ENCODE results near the gene SCUBE1.

The SCUBE1 gene

GRCh38 chr22:43308060-43308830 lies 34.9 kb downstream of the SCUBE1 start:
- H3K9ac ChIP-seq (ENCODE audit: low read depth, low read length, poor library complexity, severe bottlenecking): no peak overlapping the region
- H3K4me1 ChIP-seq (ENCODE audit: insufficient read depth, low read length, poor library complexity, severe bottlenecking): no peaks in the 10 kb centered on the region
- no peaks in the 10 kb centered on the region for H4K20me1 ChIP-seq (ENCODE audit: insufficient read depth, low read length, poor library complexity, severe bottlenecking)
- H3K27me3 ChIP-seq (ENCODE audit: insufficient read depth, low read length, poor library complexity, severe bottlenecking): no peaks in the 10 kb centered on the region
- H3K79me2 ChIP-seq (ENCODE audit: insufficient read depth, low read length): no peaks in the 10 kb centered on the region
- H3K4me3 ChIP-seq (ENCODE audit: low read length, poor library complexity, severe bottlenecking): no peak overlapping the region
- H3K9me2 ChIP-seq (replicated peaks; ENCODE audit: low read depth, low read length): no peaks in the 10 kb centered on the region
- no peaks in the 10 kb centered on the region for H3F3A ChIP-seq (ENCODE audit: low read depth)
- TF ChIP-seq CTCF (conservative IDR thresholded peaks at IDR 0.05; ENCODE audit: low read length): no peak
- no peak for TF ChIP-seq EZH2phosphoT487 (IDR thresholded peaks at IDR 0.05; ENCODE audit: borderline replicate concordance)
- no peak overlapping the region for H2AFZ ChIP-seq (ENCODE audit: low read length)
- no peaks in the 10 kb centered on the region for H3K9me3 ChIP-seq (ENCODE audit: insufficient read depth, low read depth, low read length)
- no peak overlapping the region for H3K4me2 ChIP-seq (ENCODE audit: low read depth, low read length, poor library complexity, severe bottlenecking)
- H3K36me3 ChIP-seq (ENCODE audit: insufficient read depth, low read length): no peaks in the 10 kb centered on the region

GRCh38 chr22:43305806-43306205 lies 37.4 kb downstream of the SCUBE1 start:
- no peaks in the 10 kb centered on the region for H3K4me1 ChIP-seq (ENCODE audit: insufficient read depth, low read length, poor library complexity, severe bottlenecking)
- no peak overlapping the region for H3K9ac ChIP-seq (ENCODE audit: low read depth, low read length, poor library complexity, severe bottlenecking)
- H2AFZ ChIP-seq (ENCODE audit: low read length): no peak overlapping the region
- no peaks in the 10 kb centered on the region for H3F3A ChIP-seq (ENCODE audit: low read depth)
- no peaks in the 10 kb centered on the region for H3K9me3 ChIP-seq (ENCODE audit: insufficient read depth, low read depth, low read length)
- H4K20me1 ChIP-seq (ENCODE audit: insufficient read depth, low read length, poor library complexity, severe bottlenecking): no peaks in the 10 kb centered on the region
- no peak overlapping the region for H3K4me2 ChIP-seq (ENCODE audit: low read depth, low read length, poor library complexity, severe bottlenecking)
- no peaks in the 10 kb centered on the region for H3K9me2 ChIP-seq (replicated peaks; ENCODE audit: low read depth, low read length)
- H3K27me3 ChIP-seq (ENCODE audit: insufficient read depth, low read length, poor library complexity, severe bottlenecking): no peaks in the 10 kb centered on the region
- no peaks in the 10 kb centered on the region for H3K36me3 ChIP-seq (ENCODE audit: insufficient read depth, low read length)
- H3K4me3 ChIP-seq (ENCODE audit: low read length, poor library complexity, severe bottlenecking): no peak overlapping the region
- no peaks in the 10 kb centered on the region for H3K79me2 ChIP-seq (ENCODE audit: insufficient read depth, low read length)
- no peak for TF ChIP-seq CTCF (conservative IDR thresholded peaks at IDR 0.05; ENCODE audit: low read length)
- TF ChIP-seq EZH2phosphoT487 (IDR thresholded peaks at IDR 0.05; ENCODE audit: borderline replicate concordance): no peak

DNA sequence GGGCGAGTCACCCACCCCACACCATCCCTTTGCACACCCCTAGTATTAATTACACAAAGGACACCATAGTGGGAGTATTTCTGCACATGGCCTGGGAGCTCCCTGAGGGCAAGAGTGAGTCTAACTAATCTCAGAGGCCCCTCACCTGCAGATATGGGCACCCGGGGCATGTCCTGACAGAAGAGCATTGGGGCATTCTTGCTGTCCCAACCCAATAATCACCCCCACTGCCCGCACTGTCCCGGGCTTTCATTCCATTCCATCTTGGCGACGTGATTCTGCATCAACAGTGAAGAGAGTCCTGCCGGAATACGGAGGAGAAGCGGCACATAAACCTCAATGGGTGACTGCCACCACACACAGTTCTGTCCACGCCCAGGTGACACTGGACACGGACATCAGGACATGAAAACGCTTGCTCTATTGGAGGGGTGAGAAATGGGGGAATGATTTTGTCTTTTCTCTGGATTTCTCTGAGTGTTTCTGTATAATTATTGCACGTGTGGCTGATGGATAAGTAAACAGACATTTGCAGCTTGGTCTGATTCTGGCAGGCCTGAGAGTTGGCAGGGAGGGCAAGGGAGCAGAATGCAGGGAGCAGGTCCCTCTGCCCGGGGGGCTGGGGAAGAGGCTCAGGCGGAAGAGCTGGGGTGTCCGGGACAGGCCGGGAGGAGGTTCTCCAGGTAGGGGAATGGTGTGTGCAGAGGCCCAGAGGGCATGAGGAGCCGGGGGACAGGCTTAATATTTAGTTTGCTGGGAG lies 38.2 kb downstream of the SCUBE1 start:
- Histone ChIP-seq H3K9ac (ENCODE audit: low read depth, low read length, poor library complexity, severe bottlenecking) (no peak overlapping the region), H3K9me2 (replicated peaks; ENCODE audit: low read depth, low read length) (no peaks in the 10 kb centered on the region), H3F3A (ENCODE audit: low read depth) (no peaks in the 10 kb centered on the region), H4K20me1 (ENCODE audit: insufficient read depth, low read length, poor library complexity, severe bottlenecking) (no peaks in the 10 kb centered on the region), H3K9me3 (ENCODE audit: insufficient read depth, low read depth, low read length) (no peaks in the 10 kb centered on the region), H3K4me2 (ENCODE audit: low read depth, low read length, poor library complexity, severe bottlenecking) (no peak overlapping the region), H3K4me1 (ENCODE audit: insufficient read depth, low read length, poor library complexity, severe bottlenecking) (no peaks in the 10 kb centered on the region), H3K36me3 (ENCODE audit: insufficient read depth, low read length) (no peaks in the 10 kb centered on the region), H2AFZ (ENCODE audit: low read length) (no peak overlapping the region), H3K27me3 (ENCODE audit: insufficient read depth, low read length, poor library complexity, severe bottlenecking) (no peaks in the 10 kb centered on the region), H3K79me2 (ENCODE audit: insufficient read depth, low read length) (no peaks in the 10 kb centered on the region), H3K4me3 (ENCODE audit: low read length, poor library complexity, severe bottlenecking) (no peak overlapping the region)
- no peak for TF ChIP-seq CTCF (conservative IDR thresholded peaks at IDR 0.05; ENCODE audit: low read length)

Data from Loucy (cell line).